Activated T-cell treated with anti-CD3 and anti-CD28 coated beads for 1 hour (primary cell): ENCODE data around the gene GABRG3.
"Not testable (repeated sequence)": the region's sequence is repeated elsewhere in the genome, so short reads cannot be mapped to it uniquely, and the experiment has no call there.

Experiments used
- DNase-seq: peaks from one replicate; pipeline ENCODE4 v3.0.0-alpha.2; 2020; ENCODE audit warnings: low read depth

Gene GABRG3

GRCh38 chr15:27342991-27343390, 372.0 kb downstream of the GABRG3 start:
- DNase-seq, result no peak

- no peak for DNase-seq
These were observed 381.2 kb downstream of the GABRG3 start for GRCh38 chr15:27352136-27352535.

GRCh38 chr15:27353856-27354255, 382.9 kb downstream of the GABRG3 start:
- no peak for DNase-seq

GRCh38 chr15:27358751-27359434, 387.9 kb downstream of the GABRG3 start:
- no peak for DNase-seq

GRCh38 chr15:27359586-27359985, 388.6 kb downstream of the GABRG3 start:
- no peak for DNase-seq

GRCh38 chr15:27360316-27360715, 389.3 kb downstream of the GABRG3 start:
- no peak for DNase-seq

- DNase-seq, result no peak
These were observed 390.5 kb downstream of the GABRG3 start for GRCh38 chr15:27361438-27361837.

GRCh38 chr15:27365456-27365855, 394.5 kb downstream of the GABRG3 start:
- no peak for DNase-seq

- not testable (repeated sequence) for DNase-seq
These were observed 406.4 kb downstream of the GABRG3 start for GRCh38 chr15:27377391-27377790.

GRCh38 chr15:27382361-27383025, 411.5 kb downstream of the GABRG3 start:
- no peak for DNase-seq

GRCh38 chr15:27383726-27384125, 412.7 kb downstream of the GABRG3 start:
- no peak for DNase-seq

- no peak for DNase-seq
These were observed 421.2 kb downstream of the GABRG3 start for GRCh38 chr15:27392163-27392562.

GRCh38 chr15:27396521-27396920, 425.5 kb downstream of the GABRG3 start:
- DNase-seq, result no peak

- DNase-seq, result no peak
These were observed 426.0 kb downstream of the GABRG3 start for GRCh38 chr15:27396996-27397395.

GRCh38 chr15:27398631-27399161, 427.7 kb downstream of the GABRG3 start:
- DNase-seq, result no peak

- no peak for DNase-seq
These were observed 428.3 kb downstream of the GABRG3 start for GRCh38 chr15:27399241-27399640.

GRCh38 chr15:27401471-27401870, 430.5 kb downstream of the GABRG3 start:
- no peak for DNase-seq

- DNase-seq, result no peak
These were observed 437.4 kb downstream of the GABRG3 start for GRCh38 chr15:27408428-27408827.

GRCh38 chr15:27410996-27411605, 440.1 kb downstream of the GABRG3 start:
- no peak for DNase-seq

GRCh38 chr15:27412415-27412814, 441.4 kb downstream of the GABRG3 start:
- no peak for DNase-seq

- DNase-seq, result no peak
These were observed 443.3 kb downstream of the GABRG3 start for GRCh38 chr15:27414168-27414870.

- no peak for DNase-seq
These were observed 447.7 kb downstream of the GABRG3 start for GRCh38 chr15:27418726-27419125.
